Measurements from ENCODE around the gene PTK6. TPM values are rescaled to one million over a fixed set of nuclear protein-coding genes. Genes with fewer than 3 reads are reported as not detected.

The PTK6 gene
- total RNA-seq, 1 donor from 2014 or later = not detected

- peak; percentile 48 to 67 for DNase-seq (ENCODE audit: low read depth in 2 of 2)
Observed at GRCh38 chr20:63495741-63496595, 41.2 kb downstream of the PTK6 start.

- no peak for DNase-seq (ENCODE audit: low read depth in 2 of 2)
Observed at GRCh38 chr20:63495167-63495720, 41.9 kb downstream of the PTK6 start.

GRCh38 chr20:63494420-63495166, 42.6 kb downstream of the PTK6 start:
- DNase-seq (ENCODE audit: low read depth in 2 of 2) = no peak

- no peak for DNase-seq (ENCODE audit: low read depth in 2 of 2)
Observed at GRCh38 chr20:63494084-63494419, 43.1 kb downstream of the PTK6 start.

- DNase-seq (ENCODE audit: low read depth in 2 of 2) = no peak
Observed at GRCh38 chr20:63493563-63494020, 43.6 kb downstream of the PTK6 start.

GRCh38 chr20:63492982-63493381, 44.2 kb downstream of the PTK6 start:
- DNase-seq (ENCODE audit: low read depth in 2 of 2) = no peak

GRCh38 chr20:63492518-63492917, 44.7 kb downstream of the PTK6 start:
- DNase-seq (ENCODE audit: low read depth in 2 of 2) = no peak

- no peak for DNase-seq (ENCODE audit: low read depth in 2 of 2)
Observed at GRCh38 chr20:63491635-63492230, 45.4 kb downstream of the PTK6 start.

GRCh38 chr20:63491078-63491477, 46.1 kb downstream of the PTK6 start:
- DNase-seq (ENCODE audit: low read depth in 2 of 2) = no peak

GRCh38 chr20:63490416-63490815, 46.8 kb downstream of the PTK6 start:
- DNase-seq (ENCODE audit: low read depth in 2 of 2) = no peak

GRCh38 chr20:63488315-63489251, 48.6 kb downstream of the PTK6 start:
- no peak for DNase-seq (ENCODE audit: low read depth in 2 of 2)

- DNase-seq (ENCODE audit: low read depth in 2 of 2) = no peak
Observed at GRCh38 chr20:63487781-63488241, 49.4 kb downstream of the PTK6 start.

GRCh38 chr20:63487116-63487764, 49.9 kb downstream of the PTK6 start:
- no peak for DNase-seq (ENCODE audit: low read depth in 2 of 2)

- no peak for DNase-seq (ENCODE audit: low read depth in 2 of 2)
Observed at GRCh38 chr20:63486300-63486855, 50.8 kb downstream of the PTK6 start.

GRCh38 chr20:63484651-63485403, 52.3 kb downstream of the PTK6 start:
- no peak for DNase-seq (ENCODE audit: low read depth in 2 of 2)

- DNase-seq (ENCODE audit: low read depth in 2 of 2) = no peak
Observed at GRCh38 chr20:63484236-63484635, 52.9 kb downstream of the PTK6 start.

- DNase-seq (ENCODE audit: low read depth in 2 of 2) = peak in 1 of 2 donors; percentile 14
Observed at GRCh38 chr20:63483834-63484233, 53.3 kb downstream of the PTK6 start.

GRCh38 chr20:63482021-63482587, 55.1 kb downstream of the PTK6 start:
- DNase-seq (ENCODE audit: low read depth in 2 of 2) = no peak

GRCh38 chr20:63481503-63481902, 55.7 kb downstream of the PTK6 start:
- DNase-seq (ENCODE audit: low read depth in 2 of 2) = no peak

Measured in lung microvascular endothelial cell (primary cell).